H1 (cell line): ENCODE measurements around the gene GCFC2. TPM values are rescaled to one million over a fixed set of nuclear protein-coding genes. Genes with fewer than 3 reads are reported as not detected.

Experiments
- JUND ChIP-seq: IDR thresholded peaks from 2 replicates; pipeline ENCODE4 v1.6.1; 2011; ENCODE audit warnings: mild to moderate bottlenecking, improper control_type of control experiment, low read length
- PHF8 ChIP-seq: fragments of 200-600 bp; sonication (generic); conservative IDR thresholded peaks from 2 replicates; pipeline ENCODE4 v1.7.1; 2012; ENCODE audit warnings: low read depth, mild to moderate bottlenecking, inconsistent platforms, low read length, moderate library complexity
- RNF2 ChIP-seq: fragments of 200-900, 300-1000 bp; sonication (generic); IDR thresholded peaks from 2 replicates; pipeline ENCODE4 v1.7.1; 2016; ENCODE audit warnings: borderline replicate concordance, low read depth, mild to moderate bottlenecking, antibody characterized with exemption, low read length; ENCODE audit not compliant: poor library complexity, severe bottlenecking; ENCODE audit errors: missing control alignments
- polyA plus RNA-seq, 7 experiments: library from polyadenylated mRNA; depleted of rRNA in 3 of 7; stranded (reverse) in 5 of 7; unstranded in 2 of 7; fragments of >200 nt in 5 of 7; fragments of 200-250 nt in 2 of 7; gene quantifications; 1 replicate in 5 of 7; 2 replicates in 1 of 7; 4 replicates in 1 of 7; pipeline versions ENCODE4 v1.2.1 to v1.2.3, GENCODE V29; 2011 to 2013; ENCODE audit warnings: missing spikeins in 2 of 7, mixed read lengths in 2 of 7
- total RNA-seq: library from RNA; stranded (reverse); fragmentation: NEBNext Ultra II Directional; extraction: Animal tissue kit (Norgen Biotek cat#: 25700); gene quantifications from 2 replicates; pipeline ENCODE4 v1.2.1, GENCODE V29; 2021

The GCFC2 gene
- total and polyA plus RNA-seq, 2 of the 8 experiments (the other 6 are each of a cell fraction or from before 2014, with no cell fraction given) = 5.6 to 19.1 TPM

DNA sequence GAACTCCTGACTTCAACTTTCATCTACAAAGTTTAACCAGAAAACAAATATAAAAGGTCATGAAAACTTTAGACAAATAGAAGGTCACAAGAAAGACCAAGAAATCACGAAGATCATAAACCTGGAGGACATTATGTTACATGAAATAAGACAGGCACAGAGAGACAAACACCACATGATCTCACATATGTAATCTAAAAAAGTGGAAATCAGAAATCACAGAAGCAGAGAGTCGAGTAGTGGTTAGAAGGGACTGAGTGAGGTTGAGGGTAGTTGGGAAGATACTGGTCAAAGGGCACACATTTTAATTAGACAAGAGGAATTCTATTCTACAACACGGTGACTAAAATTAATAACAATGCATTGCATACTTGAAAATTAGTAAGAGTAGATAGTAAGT is 1.4 kb downstream of the GCFC2 start (continued):
- TF ChIP-seq PHF8 = no peak
- no peak for TF ChIP-seq RNF2
- TF ChIP-seq JUND = no peak
- TF ChIP-seq, all 59 proteins: peak for 0
